Endothelial cell of umbilical vein (primary cell): ENCODE measurements around the gene HTR3D. TPM values are rescaled to one million over a fixed set of nuclear protein-coding genes. Genes with fewer than 3 reads are reported as not detected.

ENCODE experiments used
- BruUV-seq: library from RNA; stranded (reverse); fragments of 400-500 nt; replicated peaks from 2 replicates; lab custom pipeline; 2021; lab: Mats Ljungman, UMichigan
- CTCF ChIA-PET: fragments of 300-600, 350-600 bp; sonication (Branson Sonifier 250); formaldehyde crosslinking; loops from one replicate; lab custom pipeline; 2021; ENCODE audit warnings: antibody characterized with exemption, inconsistent platforms; lab: Charles Lee
- POLR2A ChIA-PET: fragments of 300-600, 350-600 bp; sonication (Branson Sonifier 250); formaldehyde crosslinking; loops from one replicate; lab custom pipeline; 2021; ENCODE audit warnings: antibody characterized with exemption, inconsistent platforms; lab: Charles Lee
- DNase-seq: peaks from one replicate; pipeline ENCODE4 v3.0.0-alpha.2; 2011; ENCODE audit warnings: low read depth, low spot score
- FAIRE-seq: peaks from 2 replicates; lab custom pipeline; 2011; peaks lifted over from hg19 to GRCh38; lab: Jason Lieb, UNC
- H2AFZ ChIP-seq: 2 replicates; pipeline ENCODE4 v1.6.0; 2012; ENCODE audit warnings: low read depth, low read length, control low read depth, inconsistent platforms
- H3K27ac ChIP-seq: 2 replicates; pipeline ENCODE4 v1.5.1; 2011; ENCODE audit warnings: low read depth, mild to moderate bottlenecking, control low read depth, low read length, moderate library complexity; ENCODE audit not compliant: insufficient read depth
- H3K27me3 ChIP-seq, 2 experiments: 2 replicates each; pipeline versions ENCODE4 v1.6.0 to v1.6.1; 2011; ENCODE audit warnings: low read length in 2 of 2, mixed read lengths in 1 of 2; ENCODE audit not compliant: control insufficient read depth in 2 of 2, insufficient read depth in 2 of 2
- H3K36me3 ChIP-seq, 2 experiments: 2 replicates in 1 of 2; 3 replicates in 1 of 2; pipeline ENCODE4 v1.5.1; 2011; ENCODE audit warnings: low read length in 2 of 2, mild to moderate bottlenecking in 1 of 2, moderate library complexity in 1 of 2; ENCODE audit not compliant: control insufficient read depth in 2 of 2, insufficient read depth in 2 of 2; ENCODE audit errors: extremely low read depth in 1 of 2
- H3K4me1 ChIP-seq: 3 replicates; pipeline ENCODE4 v1.5.1; 2011; ENCODE audit warnings: mild to moderate bottlenecking, low read length; ENCODE audit not compliant: control insufficient read depth, insufficient read depth; ENCODE audit errors: extremely low read depth
- H3K4me2 ChIP-seq: 2 replicates; pipeline ENCODE4 v1.6.1; 2011; ENCODE audit warnings: low read length, control low read depth, mixed read lengths; ENCODE audit not compliant: insufficient read depth
- H3K4me3 ChIP-seq, 3 experiments: fragments of 200-600 bp in 1 of 3; sonication (generic), shearing (Covaris generic) in 1 of 3; replicated peaks in 1 of 3; 2 replicates each; pipeline ENCODE4 v1.5.1; 2011 to 2016; ENCODE audit warnings: control low read depth in 3 of 3, low read length in 3 of 3, mild to moderate bottlenecking in 2 of 3, inconsistent platforms in 1 of 3, low read depth in 1 of 3, moderate library complexity in 1 of 3; ENCODE audit not compliant: insufficient read depth in 1 of 3
- H3K79me2 ChIP-seq: 2 replicates; pipeline ENCODE4 v1.6.0; 2012; ENCODE audit warnings: low read length, inconsistent platforms; ENCODE audit not compliant: control insufficient read depth, insufficient read depth
- H3K9ac ChIP-seq: replicated peaks from 2 replicates; pipeline ENCODE3; 2011; ENCODE audit warnings: low read length, control low read depth; ENCODE audit not compliant: insufficient read depth; ENCODE audit errors: extremely low read depth
- H3K9me1 ChIP-seq: replicated peaks from 3 replicates; pipeline ENCODE4 v1.6.0; 2011; ENCODE audit warnings: mild to moderate bottlenecking, low read length; ENCODE audit not compliant: control insufficient read depth, insufficient read depth; ENCODE audit errors: extremely low read depth
- H3K9me3 ChIP-seq: replicated peaks from 2 replicates; pipeline ENCODE4 v1.5.1; 2012; ENCODE audit warnings: low read length, inconsistent platforms; ENCODE audit not compliant: control insufficient read depth, insufficient read depth
- H4K20me1 ChIP-seq: replicated peaks from 2 replicates; pipeline ENCODE3; 2011; ENCODE audit warnings: mild to moderate bottlenecking, low read length; ENCODE audit not compliant: control insufficient read depth, insufficient read depth; ENCODE audit errors: extremely low read depth
- CTCF ChIP-seq, 2 donors: IDR thresholded peaks; 1 replicate in 1 of 2; 2 replicates in 1 of 2; pipeline ENCODE4 v1.5.1; 2011; ENCODE audit warnings: low read length in 2 of 2, mild to moderate bottlenecking in 2 of 2, moderate library complexity in 2 of 2, control low read depth in 1 of 2, inconsistent platforms in 1 of 2, low read depth in 1 of 2; ENCODE audit not compliant: insufficient read depth in 1 of 2; ENCODE audit errors: extremely low read depth in 1 of 2
- EZH2 ChIP-seq: IDR thresholded peaks from 2 replicates; pipeline ENCODE4 v1.6.1; 2012; ENCODE audit warnings: borderline replicate concordance, low read depth, mild to moderate bottlenecking, moderate library complexity, low read length, inconsistent platforms; ENCODE audit not compliant: severe bottlenecking
- FOS ChIP-seq: IDR thresholded peaks from 2 replicates; pipeline ENCODE4 v1.6.1; 2011; ENCODE audit warnings: mild to moderate bottlenecking, low read length, moderate library complexity, borderline replicate concordance; ENCODE audit not compliant: insufficient read depth
- GATA2 ChIP-seq: IDR thresholded peaks from 2 replicates; pipeline ENCODE4 v1.7.0; 2011; ENCODE audit warnings: low read depth, mild to moderate bottlenecking, moderate library complexity, mixed read lengths, low read length; ENCODE audit not compliant: insufficient read length, insufficient read depth
- JUN ChIP-seq: IDR thresholded peaks from 2 replicates; pipeline ENCODE4 v1.6.1; 2011; ENCODE audit warnings: borderline replicate concordance, low read depth; ENCODE audit not compliant: insufficient read length, insufficient read depth
- MYC ChIP-seq: IDR thresholded peaks from one replicate; pipeline ENCODE4 v1.6.1; 2011; ENCODE audit warnings: mild to moderate bottlenecking, low read depth, low read length
- POLR2A ChIP-seq: IDR thresholded peaks from 2 replicates; pipeline ENCODE4 v1.6.1; 2012; ENCODE audit warnings: low read depth, mild to moderate bottlenecking, control low read depth, low read length
- POLR2AphosphoS5 ChIP-seq: IDR thresholded peaks from 2 replicates; pipeline ENCODE4 v1.6.1; 2012; ENCODE audit warnings: low read depth, mild to moderate bottlenecking, control low read depth, low read length, moderate library complexity; ENCODE audit not compliant: insufficient read depth
- dilution Hi-C: fragments of 300-500 bp; cut with MboI; formaldehyde crosslinking; loops from one replicate; pipeline ENCODE4 v1.15.0; 2019; ENCODE audit warnings: low sequenced_read_pairs; ENCODE audit not compliant: extremely low pct_ligation_motif_present
- intact Hi-C: fragments of 100-400 bp; cut with micrococcal nuclease; formaldehyde crosslinking; loops from one replicate; pipeline ENCODE4 v1.10.0; 2022
- polyA plus RNA-seq, 4 experiments: library from polyadenylated mRNA; depleted of rRNA in 3 of 4; stranded (reverse) in 3 of 4; unstranded in 1 of 4; fragments of >200 nt; gene quantifications; 2 replicates each; pipeline versions ENCODE4 v1.2.1 to v1.2.3, GENCODE V29; 2011 to 2012; ENCODE audit warnings: missing spikeins in 1 of 4
- total RNA-seq: library from RNA; stranded (reverse); gene quantifications from 2 replicates; pipeline ENCODE4 v1.2.3, GENCODE V29; 2021
- TF ChIP-seq, protein P1 (sequence below): IDR thresholded peaks from 2 replicates; pipeline ENCODE4 v1.6.1; 2011; ENCODE audit not compliant: insufficient read depth, insufficient read length

Gene HTR3D
- total and polyA plus RNA-seq, 2 donors (not counting 3 experiments of a cell fraction or from before 2014, with no cell fraction given), result not detected

- no peak overlapping the region for H3K4me3 ChIP-seq
- ChIA-PET POLR2A (no interaction called here), CTCF (interaction anchor here (0.6 to 1.4 kb wide), 5 partner anchors 10 to 240 kb away, joined by 3 read pairs; no protein-coding TSS in a partner anchor)
- no peak overlapping the region for H3K27ac ChIP-seq
- H3K4me1 ChIP-seq, result no peaks in the 10 kb centered on the region
- BruUV-seq, result no TSS peak
- H3K27me3 ChIP-seq, result no peaks in the 10 kb centered on the region
- no peak overlapping the region for H3K9ac ChIP-seq
- H3K9me3 ChIP-seq, result no peaks in the 10 kb centered on the region
- no peaks in the 10 kb centered on the region for H3K79me2 ChIP-seq
- DNase-seq (no peak), FAIRE-seq (no peak)
- TF ChIP-seq, protein P1, sequence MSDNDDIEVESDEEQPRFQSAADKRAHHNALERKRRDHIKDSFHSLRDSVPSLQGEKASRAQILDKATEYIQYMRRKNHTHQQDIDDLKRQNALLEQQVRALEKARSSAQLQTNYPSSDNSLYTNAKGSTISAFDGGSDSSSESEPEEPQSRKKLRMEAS, result no peak
- TF ChIP-seq JUN (no peak), POLR2AphosphoS5 (no peak), POLR2A (no peak), MYC (no peak), FOS (no peak), EZH2 (no peak), CTCF (IDR thresholded peaks at IDR 0.05; ENCODE audit: extremely low read depth in 1 of 2, insufficient read depth in 1 of 2, low read depth in 1 of 2, low read length in 2 of 2) (no peak), GATA2 (no peak)
- H4K20me1 ChIP-seq, result no peaks in the 10 kb centered on the region
- H3K9me1 ChIP-seq, result no peaks in the 10 kb centered on the region
- H2AFZ ChIP-seq, result no peak overlapping the region
- intact Hi-C loops, result no loop called here
- peaks cover 7 to 10% of the 10 kb centered on the region in 2 experiments for H3K36me3 ChIP-seq
- H3K4me2 ChIP-seq, result no peak overlapping the region
- dilution Hi-C loops, result no loop called here
Measured at GRCh38 chr3:183988216-183988790, 43.2 kb upstream of the HTR3D start.
